ENCODE results near the gene DAO.

DNA sequence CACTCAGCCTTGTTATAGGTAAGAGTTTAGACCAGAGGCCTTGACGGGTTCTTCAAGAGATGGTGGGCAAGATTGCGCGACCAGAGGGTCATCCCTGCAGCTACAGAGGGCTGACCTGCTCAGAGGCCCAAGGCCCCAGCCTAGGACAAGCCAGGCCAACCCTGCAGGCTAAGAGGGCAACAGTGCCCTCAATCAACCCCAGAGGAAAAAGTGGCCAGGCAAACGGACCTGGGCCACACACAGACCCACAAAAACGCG is 23.8 kb upstream of the DAO start:
- TF ChIP-seq CTCF (IDR thresholded peaks at IDR 0.05) (no peak), POLR2A (IDR thresholded peaks at IDR 0.05) (no peak)
